Loucy (cell line): Measurements from ENCODE around the gene STAT4.

Experiments
- EZH2phosphoT487 ChIP-seq: fragments of 200-600 bp; IDR thresholded peaks from 2 replicates; pipeline ENCODE4 v1.6.1; 2018; ENCODE audit warnings: antibody characterized with exemption, mild to moderate bottlenecking, moderate library complexity, borderline replicate concordance
- TF ChIP-seq, protein P1 (sequence below): fragments of 200-600 bp; sonication (generic); conservative IDR thresholded peaks from 2 replicates; pipeline ENCODE4 v1.5.1; 2014; ENCODE audit warnings: mild to moderate bottlenecking, antibody characterized with exemption, low read length

GRCh38 chr2:191150600-191151330, at the start of gene STAT4:
- TF ChIP-seq, protein P1, sequence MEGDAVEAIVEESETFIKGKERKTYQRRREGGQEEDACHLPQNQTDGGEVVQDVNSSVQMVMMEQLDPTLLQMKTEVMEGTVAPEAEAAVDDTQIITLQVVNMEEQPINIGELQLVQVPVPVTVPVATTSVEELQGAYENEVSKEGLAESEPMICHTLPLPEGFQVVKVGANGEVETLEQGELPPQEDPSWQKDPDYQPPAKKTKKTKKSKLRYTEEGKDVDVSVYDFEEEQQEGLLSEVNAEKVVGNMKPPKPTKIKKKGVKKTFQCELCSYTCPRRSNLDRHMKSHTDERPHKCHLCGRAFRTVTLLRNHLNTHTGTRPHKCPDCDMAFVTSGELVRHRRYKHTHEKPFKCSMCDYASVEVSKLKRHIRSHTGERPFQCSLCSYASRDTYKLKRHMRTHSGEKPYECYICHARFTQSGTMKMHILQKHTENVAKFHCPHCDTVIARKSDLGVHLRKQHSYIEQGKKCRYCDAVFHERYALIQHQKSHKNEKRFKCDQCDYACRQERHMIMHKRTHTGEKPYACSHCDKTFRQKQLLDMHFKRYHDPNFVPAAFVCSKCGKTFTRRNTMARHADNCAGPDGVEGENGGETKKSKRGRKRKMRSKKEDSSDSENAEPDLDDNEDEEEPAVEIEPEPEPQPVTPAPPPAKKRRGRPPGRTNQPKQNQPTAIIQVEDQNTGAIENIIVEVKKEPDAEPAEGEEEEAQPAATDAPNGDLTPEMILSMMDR: no peak
- no peak for TF ChIP-seq EZH2phosphoT487
